BE2C (cell line): ENCODE results near the gene KCNMA1.

ENCODE experiments used
- DNase-seq: peaks from one replicate; pipeline ENCODE4 v3.0.0-alpha.2; 2020
- H3K27me3 ChIP-seq: fragments of 250-450 bp; sonication (Bioruptor Pico); 2 replicates; pipeline ENCODE4 v1.5.1; 2020; ENCODE audit warnings: mild to moderate bottlenecking
- H3K36me3 ChIP-seq: fragments of 250-450 bp; sonication (Bioruptor Pico); 2 replicates; pipeline ENCODE4 v1.5.1; 2020; ENCODE audit warnings: mild to moderate bottlenecking
- H3K4me1 ChIP-seq: fragments of 250-450 bp; sonication (Bioruptor Pico); 2 replicates; pipeline ENCODE4 v1.5.1; 2020
- H3K4me3 ChIP-seq: 2 replicates; pipeline ENCODE4 v1.5.1; 2011; ENCODE audit warnings: low read depth, low read length
- H3K9me3 ChIP-seq: fragments of 250-450 bp; sonication (Bioruptor Pico); 2 replicates; pipeline ENCODE4 v1.5.1; 2020
- TF ChIP-seq, protein P1 (sequence below): IDR thresholded peaks from 2 replicates; pipeline ENCODE4 v1.5.1; 2012; ENCODE audit warnings: mild to moderate bottlenecking, low read depth, low read length

The KCNMA1 gene

DNA sequence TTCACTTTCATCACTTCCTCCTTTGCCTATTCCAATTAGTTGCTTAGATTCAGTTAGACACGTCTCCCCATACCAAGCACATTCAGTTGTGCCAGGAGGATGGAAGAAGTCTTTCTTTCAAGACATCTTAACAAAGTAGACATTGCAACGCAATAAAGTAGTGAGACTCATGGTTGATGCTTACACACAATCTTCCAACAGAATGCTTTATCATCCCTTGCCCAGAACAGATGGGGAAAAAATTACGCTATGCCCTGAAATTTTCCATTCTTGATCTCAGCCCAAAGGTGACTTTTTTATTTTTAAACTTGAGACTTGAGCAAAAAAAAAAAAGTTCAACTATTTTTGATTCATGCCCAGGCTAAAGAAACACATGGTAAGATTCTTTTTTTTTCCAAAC, 74.9 kb downstream of the KCNMA1 start:
- no peak for DNase-seq
- Histone ChIP-seq H3K4me3 (no peak overlapping the region), H3K27me3 (no peaks in the 10 kb centered on the region), H3K36me3 (no peaks in the 10 kb centered on the region), H3K4me1 (peaks cover 11% of the 10 kb centered on the region; the same call in 1 of the 2 replicates), H3K9me3 (no peaks in the 10 kb centered on the region)
- TF ChIP-seq, protein P1, sequence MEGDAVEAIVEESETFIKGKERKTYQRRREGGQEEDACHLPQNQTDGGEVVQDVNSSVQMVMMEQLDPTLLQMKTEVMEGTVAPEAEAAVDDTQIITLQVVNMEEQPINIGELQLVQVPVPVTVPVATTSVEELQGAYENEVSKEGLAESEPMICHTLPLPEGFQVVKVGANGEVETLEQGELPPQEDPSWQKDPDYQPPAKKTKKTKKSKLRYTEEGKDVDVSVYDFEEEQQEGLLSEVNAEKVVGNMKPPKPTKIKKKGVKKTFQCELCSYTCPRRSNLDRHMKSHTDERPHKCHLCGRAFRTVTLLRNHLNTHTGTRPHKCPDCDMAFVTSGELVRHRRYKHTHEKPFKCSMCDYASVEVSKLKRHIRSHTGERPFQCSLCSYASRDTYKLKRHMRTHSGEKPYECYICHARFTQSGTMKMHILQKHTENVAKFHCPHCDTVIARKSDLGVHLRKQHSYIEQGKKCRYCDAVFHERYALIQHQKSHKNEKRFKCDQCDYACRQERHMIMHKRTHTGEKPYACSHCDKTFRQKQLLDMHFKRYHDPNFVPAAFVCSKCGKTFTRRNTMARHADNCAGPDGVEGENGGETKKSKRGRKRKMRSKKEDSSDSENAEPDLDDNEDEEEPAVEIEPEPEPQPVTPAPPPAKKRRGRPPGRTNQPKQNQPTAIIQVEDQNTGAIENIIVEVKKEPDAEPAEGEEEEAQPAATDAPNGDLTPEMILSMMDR, result no peak

- no peaks in the 10 kb centered on the region for H3K27me3 ChIP-seq
- H3K4me1 ChIP-seq, result peaks cover 6% of the 10 kb centered on the region; the same call in 1 of the 2 replicates
- H3K36me3 ChIP-seq, result no peaks in the 10 kb centered on the region
- no peaks in the 10 kb centered on the region for H3K9me3 ChIP-seq
- H3K4me3 ChIP-seq, result no peak overlapping the region
- no peak for DNase-seq
- TF ChIP-seq, protein P1, result no peak
Observed at GRCh38 chr10:77561991-77562390, 75.6 kb downstream of the KCNMA1 start.

DNA sequence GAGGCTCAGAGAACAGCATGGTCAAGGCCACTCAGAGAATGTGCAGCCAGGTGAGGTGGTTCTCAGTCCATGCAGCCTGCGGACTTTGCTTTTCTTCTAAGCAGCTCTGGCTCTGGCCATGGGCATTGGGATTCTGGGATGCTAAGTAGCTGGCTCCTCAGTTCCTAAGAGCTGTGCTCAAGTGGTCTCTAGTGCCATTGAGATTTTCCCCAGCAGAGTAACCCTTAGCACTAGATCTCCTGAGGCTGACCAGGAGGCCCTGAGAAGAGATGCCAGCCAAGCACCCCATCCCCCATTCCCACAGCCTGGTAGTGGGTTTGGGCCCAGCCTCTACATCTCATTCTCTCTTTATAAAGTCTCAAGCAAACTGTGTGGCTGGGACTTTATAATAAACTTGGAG, 77.1 kb downstream of the KCNMA1 start:
- DNase-seq, result no peak
- Histone ChIP-seq H3K9me3 (no peaks in the 10 kb centered on the region), H3K4me3 (no peak overlapping the region), H3K36me3 (no peaks in the 10 kb centered on the region), H3K4me1 (no peaks in the 10 kb centered on the region), H3K27me3 (no peaks in the 10 kb centered on the region)
- TF ChIP-seq, protein P1, result no peak

GRCh38 chr10:77560052-77560451, 77.6 kb downstream of the KCNMA1 start:
- DNase-seq, result no peak
- Histone ChIP-seq H3K27me3 (no peaks in the 10 kb centered on the region), H3K4me1 (no peaks in the 10 kb centered on the region), H3K36me3 (no peaks in the 10 kb centered on the region), H3K9me3 (no peaks in the 10 kb centered on the region), H3K4me3 (no peak overlapping the region)
- TF ChIP-seq, protein P1, result no peak

DNA sequence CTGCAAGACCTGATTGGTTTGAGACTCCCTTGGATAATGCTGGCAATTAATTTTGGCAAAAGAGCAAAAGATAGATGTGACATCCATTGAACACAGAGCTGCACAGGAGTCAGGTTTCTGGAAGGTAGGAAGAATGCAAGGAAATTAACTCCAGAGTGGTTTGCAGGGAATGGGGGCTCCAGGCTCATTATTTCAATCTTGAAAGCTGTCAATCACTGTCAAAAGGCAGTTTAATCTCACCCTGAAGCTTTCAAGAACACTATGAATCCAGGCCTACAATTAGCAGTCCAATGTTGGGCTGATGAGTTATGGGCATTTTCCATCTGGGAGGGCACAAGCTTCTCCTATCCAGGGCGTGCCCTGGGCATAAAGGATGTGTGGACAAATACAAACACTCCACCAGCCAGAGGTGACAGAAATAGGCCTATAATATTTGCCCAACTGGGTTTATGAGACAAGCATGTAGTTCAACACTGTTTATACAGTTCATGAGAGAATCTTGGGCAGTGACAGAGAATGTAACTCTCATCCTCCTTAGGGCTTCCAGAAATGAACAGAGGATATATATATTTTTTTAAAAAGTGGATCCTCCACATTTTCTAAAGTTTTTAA, 80.5 kb downstream of the KCNMA1 start:
- H3K36me3 ChIP-seq, result no peaks in the 10 kb centered on the region
- no peak for DNase-seq
- H3K9me3 ChIP-seq, result no peaks in the 10 kb centered on the region
- no peak overlapping the region for H3K4me3 ChIP-seq
- H3K4me1 ChIP-seq, result no peaks in the 10 kb centered on the region
- no peaks in the 10 kb centered on the region for H3K27me3 ChIP-seq
- TF ChIP-seq, protein P1, result no peak

DNA sequence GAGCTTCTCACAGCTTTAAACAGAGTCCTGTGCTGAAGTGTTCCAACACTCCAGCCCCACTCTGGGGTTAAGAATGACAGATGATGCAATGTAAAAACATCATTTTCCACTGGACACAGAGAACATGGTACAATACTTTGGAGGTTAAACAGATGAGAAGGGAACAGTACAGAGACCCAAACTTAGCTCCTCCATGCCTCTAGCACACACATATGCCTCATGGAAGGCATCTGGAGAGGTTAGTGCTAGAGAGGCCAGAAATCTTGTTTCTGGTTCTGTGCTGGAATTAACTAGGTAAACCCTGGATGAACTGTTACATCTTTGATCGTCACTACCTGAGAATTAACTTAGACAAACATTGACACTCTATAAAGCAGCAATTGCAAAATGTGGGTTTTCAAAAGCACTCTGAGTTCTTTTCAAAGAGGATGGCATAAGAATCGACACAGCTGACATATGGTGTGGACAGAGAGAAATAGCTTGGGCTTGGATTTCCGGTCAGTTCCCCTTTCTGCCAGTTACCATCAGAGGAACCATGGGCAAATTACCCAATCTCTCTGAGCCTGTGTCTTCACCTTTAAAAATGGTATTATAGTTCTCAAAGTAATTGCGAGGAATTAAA, 81.9 kb downstream of the KCNMA1 start:
- DNase-seq, result no peak
- H3K9me3 ChIP-seq, result no peaks in the 10 kb centered on the region
- H3K4me3 ChIP-seq, result no peak overlapping the region
- TF ChIP-seq, protein P1, result no peak
- H3K4me1 ChIP-seq, result no peaks in the 10 kb centered on the region
- no peaks in the 10 kb centered on the region for H3K27me3 ChIP-seq
- no peaks in the 10 kb centered on the region for H3K36me3 ChIP-seq
